HG03378 (cell line): Measurements from ENCODE around the gene FERMT2.

ENCODE experiments used
- ATAC-seq: cut with Tn5 transposase; IDR thresholded peaks from one replicate; pipeline ENCODE4 v1.9.1; 2021; ENCODE audit warnings: mild to moderate bottlenecking, moderate library complexity; ENCODE audit not compliant: unreplicated experiment

The FERMT2 gene

GRCh38 chr14:52950898-52951680, at the start of gene FERMT2:
FERMT2 (minus strand) TSS chr14:52951050; CDS start chr14:52950568, 482 bp downstream.
- ATAC-seq: no peak

GRCh38 chr14:52998376-52999015, 47.6 kb upstream of the FERMT2 start:
- no peak for ATAC-seq

GRCh38 chr14:52996493-52996892, 45.6 kb upstream of the FERMT2 start:
- no peak for ATAC-seq

- ATAC-seq: no peak
Measured at GRCh38 chr14:52995998-52996397, 45.1 kb upstream of the FERMT2 start.

GRCh38 chr14:52992236-52992870, 41.5 kb upstream of the FERMT2 start:
- no peak for ATAC-seq

- ATAC-seq: no peak
Measured at GRCh38 chr14:52988139-52988538, 37.3 kb upstream of the FERMT2 start.

- ATAC-seq: no peak
Measured at GRCh38 chr14:52987514-52987913, 36.7 kb upstream of the FERMT2 start.

GRCh38 chr14:52987042-52987441, 36.2 kb upstream of the FERMT2 start:
- no peak for ATAC-seq

- no peak for ATAC-seq
Measured at GRCh38 chr14:52977798-52978197, 26.9 kb upstream of the FERMT2 start.

GRCh38 chr14:52974406-52974805, 23.6 kb upstream of the FERMT2 start:
- no peak for ATAC-seq

GRCh38 chr14:52961060-52961639, 10.3 kb upstream of the FERMT2 start:
- peak; percentile 55 for ATAC-seq

GRCh38 chr14:52960627-52961026, 9.8 kb upstream of the FERMT2 start:
- no peak for ATAC-seq

- ATAC-seq: no peak
Measured at GRCh38 chr14:52954346-52955214, 3.7 kb upstream of the FERMT2 start.

GRCh38 chr14:52951681-52952554, 1.1 kb upstream of the FERMT2 start:
- ATAC-seq: no peak

- no peak for ATAC-seq
Measured at GRCh38 chr14:52950410-52950897, 396 bp downstream of the FERMT2 start.

- ATAC-seq: no peak
Measured at GRCh38 chr14:52949711-52950409, 990 bp downstream of the FERMT2 start.

- no peak for ATAC-seq
Measured at GRCh38 chr14:52949249-52949648, 1.6 kb downstream of the FERMT2 start.

GRCh38 chr14:52948836-52949235, 2.0 kb downstream of the FERMT2 start:
- ATAC-seq: no peak

- ATAC-seq: no peak
Measured at GRCh38 chr14:52948039-52948438, 2.8 kb downstream of the FERMT2 start.
